Inflammatory macrophage treated with lipopolysaccharide for 4 hours (primary cell): ENCODE measurements around the gene CXorf51B.
"Not testable (repeated sequence)": the region's sequence is repeated elsewhere in the genome, so short reads cannot be mapped to it uniquely, and the experiment has no call there.

ENCODE experiments used
- DNase-seq: peaks from one replicate; pipeline ENCODE4 v3.0.0-alpha.2; 2020

CXorf51B gene

DNA sequence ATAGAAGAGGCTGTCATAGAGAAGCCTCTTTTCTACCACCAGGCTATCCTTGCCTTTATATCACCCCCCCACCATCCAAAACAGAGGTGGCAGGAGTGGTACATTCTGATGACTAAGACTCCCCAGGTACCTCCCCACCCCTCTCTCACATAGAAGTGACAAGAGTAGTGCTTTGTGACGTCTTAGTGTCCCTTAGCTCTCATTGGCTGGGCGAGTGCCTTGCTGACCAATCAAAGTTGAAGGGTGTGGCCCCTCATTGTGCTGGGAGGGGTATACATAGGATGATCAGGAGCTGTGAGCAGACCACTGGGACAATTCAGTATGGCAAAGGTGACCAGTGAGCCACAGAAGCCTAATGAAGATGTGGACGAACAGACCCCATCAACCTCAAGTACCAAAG, at the start of gene CXorf51B:
Gene CXorf51B, plus strand, starts transcription at position 301 of the 400 bp plus-strand sequence. Its CDS starts 21 bp downstream, at position 322.
- DNase-seq, result not testable (repeated sequence)

DNA sequence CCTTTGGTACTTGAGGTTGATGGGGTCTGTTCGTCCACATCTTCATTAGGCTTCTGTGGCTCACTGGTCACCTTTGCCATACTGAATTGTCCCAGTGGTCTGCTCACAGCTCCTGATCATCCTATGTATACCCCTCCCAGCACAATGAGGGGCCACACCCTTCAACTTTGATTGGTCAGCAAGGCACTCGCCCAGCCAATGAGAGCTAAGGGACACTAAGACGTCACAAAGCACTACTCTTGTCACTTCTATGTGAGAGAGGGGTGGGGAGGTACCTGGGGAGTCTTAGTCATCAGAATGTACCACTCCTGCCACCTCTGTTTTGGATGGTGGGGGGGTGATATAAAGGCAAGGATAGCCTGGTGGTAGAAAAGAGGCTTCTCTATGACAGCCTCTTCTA, 5.1 kb downstream of the CXorf51B start, which contains the start of gene CXorf51A:
Gene CXorf51A, minus strand, starts transcription at position 101 of the 400 bp plus-strand sequence. Its CDS starts 21 bp downstream, at position 80.
- DNase-seq, result not testable (repeated sequence)

DNA sequence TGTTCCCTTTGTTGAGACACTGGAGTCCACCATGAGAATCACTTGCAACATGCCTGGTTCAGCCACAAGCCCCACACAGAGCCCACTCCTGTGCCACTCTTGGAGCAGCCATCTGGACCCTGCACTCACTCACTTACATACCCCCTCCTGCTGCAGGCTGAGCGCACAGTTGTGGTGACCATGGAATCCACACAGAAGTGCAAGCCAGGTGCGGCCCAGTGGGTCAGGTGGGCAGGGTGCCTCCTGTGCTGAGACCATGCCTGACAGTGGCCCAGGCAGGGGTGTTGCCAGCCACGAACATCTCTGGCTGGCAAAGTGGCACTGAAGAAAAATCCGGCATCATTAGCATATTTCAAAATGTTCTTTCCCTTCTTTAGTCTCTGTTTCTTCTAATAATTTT, 22.4 kb downstream of the CXorf51B start:
- no peak for DNase-seq

DNA sequence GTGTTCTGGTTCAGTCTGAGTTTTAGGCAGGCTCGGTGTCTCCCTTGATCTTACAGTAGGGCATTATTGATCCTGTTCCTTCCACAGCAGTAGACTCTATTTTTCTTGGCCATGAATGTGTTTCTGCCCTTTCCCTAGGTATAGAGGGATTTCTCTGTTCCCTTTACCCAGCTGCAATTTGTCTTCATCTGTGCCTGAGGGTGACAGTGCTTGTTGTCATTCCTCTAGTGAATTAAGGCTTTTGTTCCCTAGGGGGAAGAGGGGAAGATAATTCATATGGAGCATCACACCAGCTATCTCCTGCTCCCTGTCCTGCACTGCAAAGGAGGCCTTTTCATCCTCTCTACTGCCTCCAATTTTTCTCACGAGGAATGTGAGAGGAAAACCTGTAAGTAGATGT, 44.7 kb downstream of the CXorf51B start:
- DNase-seq, result no peak
